Brain microvascular endothelial cell (primary cell): ENCODE data around the gene HLTF.
A peak's percentile ranks its signal among the peaks of the same experiment; 100 is the strongest.

ENCODE experiments used
- DNase-seq: peaks from one replicate; pipeline ENCODE4 v3.0.0-alpha.2; 2020
- H3K27ac ChIP-seq: fragments of 250-450 bp; sonication (Bioruptor Pico); 2 replicates; pipeline ENCODE4 v1.5.1; 2020; ENCODE audit warnings: mild to moderate bottlenecking, moderate library complexity
- H3K27me3 ChIP-seq: fragments of 250-450 bp; sonication (Bioruptor Pico); replicated peaks from 2 replicates; pipeline ENCODE4 v1.5.1; 2020; ENCODE audit warnings: mild to moderate bottlenecking
- H3K36me3 ChIP-seq: fragments of 250-450 bp; sonication (Bioruptor Pico); replicated peaks from 2 replicates; pipeline ENCODE4 v1.5.1; 2020; ENCODE audit warnings: mild to moderate bottlenecking
- H3K4me3 ChIP-seq: 2 replicates; pipeline ENCODE4 v1.5.1; 2011; ENCODE audit warnings: low read depth, mild to moderate bottlenecking, control low read depth, low read length, moderate library complexity
- CTCF ChIP-seq: IDR thresholded peaks from 2 replicates; pipeline ENCODE4 v1.5.1; 2011; ENCODE audit warnings: low read depth, mild to moderate bottlenecking, moderate library complexity, low read length, control low read depth, inconsistent platforms; ENCODE audit errors: missing control alignments
- in situ Hi-C: cut with HindIII; loops from 2 replicates; pipeline ENCODE4 v1.10.0; 2017; ENCODE audit warnings: low sequenced_read_pairs, low pct_ligation_motif_present

The HLTF gene

DNA sequence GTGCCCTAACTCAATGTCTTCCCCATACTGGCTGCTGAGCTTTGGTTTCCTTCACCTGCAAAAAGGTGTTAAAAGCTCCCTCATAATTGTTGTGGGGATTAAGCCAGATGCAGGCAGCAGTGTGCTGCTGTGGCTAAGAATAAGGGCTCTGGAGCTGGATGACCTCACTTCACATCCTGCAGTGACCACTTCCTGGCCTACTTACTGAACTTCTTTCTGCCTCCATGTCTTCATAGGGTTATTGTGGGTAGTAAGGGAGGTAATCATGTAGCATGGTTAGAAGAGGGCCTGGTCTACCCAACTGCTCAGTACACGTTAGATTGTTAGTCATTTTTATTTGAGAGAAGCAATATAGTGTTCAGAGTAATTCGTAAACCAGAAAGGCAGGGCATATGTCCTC lies 76.6 kb downstream of the HLTF start:
- no peak for TF ChIP-seq CTCF
- in situ Hi-C loops = no loop called here
- Histone ChIP-seq H3K36me3 (peaks cover 19% of the 10 kb centered on the region), H3K27ac (no peak overlapping the region), H3K4me3 (no peak overlapping the region), H3K27me3 (no peaks in the 10 kb centered on the region)
- DNase-seq = no peak

GRCh38 chr3:149007567-149008257 lies 78.6 kb downstream of the HLTF start:
- no peak for DNase-seq
- TF ChIP-seq CTCF = no peak
- H3K36me3 ChIP-seq = peaks cover 19% of the 10 kb centered on the region
- no peak overlapping the region for H3K27ac ChIP-seq
- H3K27me3 ChIP-seq = no peaks in the 10 kb centered on the region
- in situ Hi-C loops = no loop called here
- H3K4me3 ChIP-seq = no peak overlapping the region

- Histone ChIP-seq H3K27ac (peak overlapping the region; percentile 24), H3K36me3 (peaks cover 13% of the 10 kb centered on the region), H3K27me3 (no peaks in the 10 kb centered on the region), H3K4me3 (no peak overlapping the region)
- in situ Hi-C loops = no loop called here
- DNase-seq = no peak
- no peak for TF ChIP-seq CTCF
Measured at GRCh38 chr3:149005416-149005815, 80.9 kb downstream of the HLTF start.

GRCh38 chr3:149004622-149005021 lies 81.7 kb downstream of the HLTF start:
- H3K4me3 ChIP-seq = no peak overlapping the region
- no peak for TF ChIP-seq CTCF
- peaks cover 10% of the 10 kb centered on the region for H3K36me3 ChIP-seq
- in situ Hi-C loops = no loop called here
- no peaks in the 10 kb centered on the region for H3K27me3 ChIP-seq
- peak overlapping the region; percentile 24 for H3K27ac ChIP-seq
- DNase-seq = peak; percentile 34

- H3K36me3 ChIP-seq = peaks cover 9% of the 10 kb centered on the region
- no peak for DNase-seq
- no peak overlapping the region for H3K4me3 ChIP-seq
- H3K27me3 ChIP-seq = no peaks in the 10 kb centered on the region
- no peak overlapping the region for H3K27ac ChIP-seq
- in situ Hi-C loops = no loop called here
- TF ChIP-seq CTCF = no peak
Measured at GRCh38 chr3:149003653-149004305, 82.6 kb downstream of the HLTF start.
